H1 (cell line): ENCODE data around the gene IP6K3. TPM values are rescaled to one million over a fixed set of nuclear protein-coding genes. Genes with fewer than 3 reads are reported as not detected.

ENCODE experiments used
- CHD7 ChIP-seq: fragments of 300-600 bp; sonication (generic); IDR thresholded peaks from 2 replicates; pipeline ENCODE4 v1.7.1; 2012; ENCODE audit warnings: low read length, moderate library complexity, mild to moderate bottlenecking, inconsistent platforms; ENCODE audit not compliant: insufficient replicate concordance
- polyA plus RNA-seq, 7 experiments: library from polyadenylated mRNA; depleted of rRNA in 3 of 7; stranded (reverse) in 5 of 7; unstranded in 2 of 7; fragments of >200 nt in 5 of 7; fragments of 200-250 nt in 2 of 7; gene quantifications; 1 replicate in 5 of 7; 2 replicates in 1 of 7; 4 replicates in 1 of 7; pipeline versions ENCODE4 v1.2.1 to v1.2.3, GENCODE V29; 2011 to 2013; ENCODE audit warnings: missing spikeins in 2 of 7, mixed read lengths in 2 of 7
- total RNA-seq: library from RNA; stranded (reverse); fragmentation: NEBNext Ultra II Directional; extraction: Animal tissue kit (Norgen Biotek cat#: 25700); gene quantifications from 2 replicates; pipeline ENCODE4 v1.2.1, GENCODE V29; 2021

The IP6K3 gene
- total and polyA plus RNA-seq, 2 of the 8 experiments (the other 6 are each of a cell fraction or from before 2014, with no cell fraction given): 0.22 to 0.73 TPM

DNA sequence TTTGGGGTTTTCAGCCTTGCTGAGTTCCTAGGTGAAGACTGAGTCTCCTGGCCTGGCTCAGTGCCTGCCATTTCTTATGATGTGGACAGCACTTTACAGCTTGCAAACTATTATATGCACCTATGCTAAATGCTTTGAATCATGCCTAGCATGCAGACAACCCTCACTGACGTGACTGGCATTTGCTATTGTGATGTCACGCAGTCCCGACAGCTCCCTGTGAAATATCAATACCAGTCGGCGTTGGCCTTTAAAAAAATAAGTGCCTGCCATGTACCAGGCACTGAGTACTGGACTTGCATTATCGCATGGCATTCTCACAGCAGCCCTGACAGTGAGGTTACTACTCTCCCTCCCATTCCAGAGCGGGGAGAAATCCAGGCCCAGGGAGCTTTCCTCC is 70.7 kb downstream of the IP6K3 start (continued):
- no peak for TF ChIP-seq CHD7
